GM10248 (cell line): Measurements from ENCODE around the gene SLC38A9.

Experiments used
- CTCF ChIA-PET: fragments of 300-600 bp; sonication (Branson Sonifier 250); formaldehyde crosslinking; extraction: SDS; loops from one replicate; lab custom pipeline; 2021; ENCODE audit warnings: antibody characterized with exemption; lab: Yijun Ruan, JAX
- POLR2A ChIA-PET: fragments of 350-650 bp; sonication (Branson Sonifier 250); formaldehyde crosslinking; extraction: SDS; loops from one replicate; lab custom pipeline; 2020; ENCODE audit warnings: antibody characterized with exemption; lab: Yijun Ruan, JAX
- DNase-seq: peaks from one replicate; pipeline ENCODE4 v3.0.0; 2012; ENCODE audit errors: extremely low spot score
- CTCF ChIP-seq: IDR thresholded peaks from 2 replicates; pipeline ENCODE4 v1.5.1; 2012; ENCODE audit warnings: mild to moderate bottlenecking, low read depth; ENCODE audit errors: extremely low read depth, missing control alignments, control extremely low read depth

The SLC38A9 gene

GRCh38 chr5:55592388-55593114 is 119.6 kb downstream of the SLC38A9 start:
- ChIA-PET POLR2A (no interaction called here), CTCF (interaction anchor here (1.1 kb wide), 1 partner anchor 8 kb away, joined by 4 read pairs; no protein-coding TSS in a partner anchor)
- no peak for TF ChIP-seq CTCF
- no peak for DNase-seq

- ChIA-PET CTCF (no interaction called here), POLR2A (no interaction called here)
- DNase-seq, result no peak
- TF ChIP-seq CTCF, result no peak
These were observed 120.4 kb downstream of the SLC38A9 start for GRCh38 chr5:55591686-55592085.

GRCh38 chr5:55585206-55585610 is 126.9 kb downstream of the SLC38A9 start:
- DNase-seq, result no peak
- TF ChIP-seq CTCF, result no peak
- CTCF ChIA-PET, result interaction anchor here (1.3 to 1.6 kb wide), 3 partner anchors 8 to 12 kb away, joined by 3 to 4 read pairs (median 4); no protein-coding TSS in a partner anchor
- POLR2A ChIA-PET, result no interaction called here

GRCh38 chr5:55584398-55585205 is 127.5 kb downstream of the SLC38A9 start:
- ChIA-PET CTCF (interaction anchor here (1.3 to 1.6 kb wide), 6 partner anchors 8 to 34 kb away, joined by 3 to 4 read pairs (median 3); no protein-coding TSS in a partner anchor), POLR2A (no interaction called here)
- no peak for TF ChIP-seq CTCF
- DNase-seq, result no peak

GRCh38 chr5:55583578-55583977 is 128.5 kb downstream of the SLC38A9 start:
- CTCF ChIA-PET, result interaction anchor here (1.3 to 1.6 kb wide), 5 partner anchors 10 to 35 kb away, joined by 3 to 4 read pairs (median 3); no protein-coding TSS in a partner anchor
- POLR2A ChIA-PET, result no interaction called here
- DNase-seq, result no peak
- TF ChIP-seq CTCF, result no peak

- ChIA-PET CTCF (interaction anchor here (0.6 kb wide), 1 partner anchor 275 kb away, joined by 3 read pairs; the partner anchor contains the start of gene DHX29), POLR2A (no interaction called here)
- no peak for TF ChIP-seq CTCF
- DNase-seq, result peak; percentile 34
These were observed 129.9 kb downstream of the SLC38A9 start for GRCh38 chr5:55582256-55582655.
